GDM1 (cell line): ENCODE data around the gene GALNT10.

Experiments
- DNase-seq: peaks from one replicate; lab custom pipeline; 2025; lab: John Stamatoyannopoulos, UW

GALNT10 gene

GRCh38 chr5:154384480-154385235 lies 194.1 kb downstream of the GALNT10 start:
- no peak for DNase-seq

- DNase-seq = no peak
These were observed 194.6 kb downstream of the GALNT10 start for GRCh38 chr5:154385236-154385512.

- DNase-seq = no peak
These were observed 196.6 kb downstream of the GALNT10 start for GRCh38 chr5:154386952-154387629.

GRCh38 chr5:154388842-154389241 lies 198.3 kb downstream of the GALNT10 start:
- no peak for DNase-seq

GRCh38 chr5:154390096-154390495 lies 199.6 kb downstream of the GALNT10 start:
- no peak for DNase-seq

GRCh38 chr5:154390746-154391359 lies 200.3 kb downstream of the GALNT10 start:
- no peak for DNase-seq

GRCh38 chr5:154391788-154392187 lies 201.3 kb downstream of the GALNT10 start:
- DNase-seq = no peak

- no peak for DNase-seq
These were observed 203.3 kb downstream of the GALNT10 start for GRCh38 chr5:154393850-154394249.

GRCh38 chr5:154394307-154394706 lies 203.8 kb downstream of the GALNT10 start:
- DNase-seq = no peak

- no peak for DNase-seq
These were observed 205.0 kb downstream of the GALNT10 start for GRCh38 chr5:154395407-154396106.

GRCh38 chr5:154396128-154396527 lies 205.6 kb downstream of the GALNT10 start:
- DNase-seq = no peak

GRCh38 chr5:154397652-154398406 lies 207.3 kb downstream of the GALNT10 start:
- no peak for DNase-seq

- no peak for DNase-seq
These were observed 210.1 kb downstream of the GALNT10 start for GRCh38 chr5:154400678-154401077.

GRCh38 chr5:154401355-154401754 lies 210.8 kb downstream of the GALNT10 start:
- DNase-seq = no peak

- DNase-seq = no peak
These were observed 211.4 kb downstream of the GALNT10 start for GRCh38 chr5:154401931-154402330.

- DNase-seq = no peak
These were observed 212.1 kb downstream of the GALNT10 start for GRCh38 chr5:154402611-154403010.

- no peak for DNase-seq
These were observed 212.7 kb downstream of the GALNT10 start for GRCh38 chr5:154403234-154403633.

- DNase-seq = no peak
These were observed 213.3 kb downstream of the GALNT10 start for GRCh38 chr5:154403776-154404387.

- DNase-seq = peak; percentile 69
These were observed 214.7 kb downstream of the GALNT10 start for GRCh38 chr5:154405078-154405792.

- no peak for DNase-seq
These were observed 215.7 kb downstream of the GALNT10 start for GRCh38 chr5:154406231-154406630.

GRCh38 chr5:154406826-154407225 lies 216.3 kb downstream of the GALNT10 start:
- DNase-seq = no peak
